Measurements from ENCODE around the gene LDB2. TPM values are rescaled to one million over a fixed set of nuclear protein-coding genes. Genes with fewer than 3 reads are reported as not detected.

LDB2 gene
- total and polyA plus RNA-seq, 2 of the 8 experiments (the other 6 are each of a cell fraction or from before 2014, with no cell fraction given): 57.0 to 140 TPM

GRCh38 chr4:16676230-16676770 lies 222.1 kb downstream of the LDB2 start (continued):
- TF ChIP-seq FOSL1 (IDR thresholded peaks at IDR 0.05; ENCODE audit: insufficient read depth, low read depth, low read length): no peak
- no peak for TF ChIP-seq TBP (IDR thresholded peaks at IDR 0.05; ENCODE audit: low read depth, low read length)
- TF ChIP-seq HDAC2 (IDR thresholded peaks at IDR 0.05; ENCODE audit: borderline replicate concordance in 1 of 2, low read depth in 2 of 2, low read length in 2 of 2): no peak
- TF ChIP-seq TAF1 (IDR thresholded peaks at IDR 0.05; ENCODE audit: low read depth, low read length): no peak
- no peak for TF ChIP-seq RAD21 (IDR thresholded peaks at IDR 0.05 in 1 of 2, conservative IDR thresholded peaks at IDR 0.05 in 1 of 2; ENCODE audit: low read depth in 2 of 2, low read length in 2 of 2)
- TF ChIP-seq SP1 (IDR thresholded peaks at IDR 0.05; ENCODE audit: low read depth, low read length): no peak
- TF ChIP-seq SUZ12 (IDR thresholded peaks at IDR 0.05; ENCODE audit: low read length): no peak

All from H1 (cell line).